GM06990 (cell line): ENCODE results near the gene MARCOL.

Experiments used
- DNase-seq: peaks from one replicate; pipeline ENCODE4 v3.0.0-alpha.2; 2011; ENCODE audit not compliant: insufficient read length; ENCODE audit errors: extremely low read depth
- H3K27me3 ChIP-seq: replicated peaks from 2 replicates; pipeline ENCODE4 v1.6.0; 2011; ENCODE audit warnings: low read length; ENCODE audit not compliant: control insufficient read depth, insufficient read depth
- H3K36me3 ChIP-seq: 2 replicates; pipeline ENCODE4 v1.5.1; 2011; ENCODE audit warnings: low read length; ENCODE audit not compliant: control insufficient read depth, insufficient read depth
- H3K4me3 ChIP-seq: replicated peaks from 2 replicates; pipeline ENCODE4 v1.5.1; 2011; ENCODE audit warnings: low read depth, mild to moderate bottlenecking, control low read depth, low read length
- TF ChIP-seq, protein P1 (sequence below): IDR thresholded peaks from 2 replicates; pipeline ENCODE4 v1.5.1; 2011; ENCODE audit warnings: low read length, control low read depth, mild to moderate bottlenecking, inconsistent platforms; ENCODE audit not compliant: insufficient read depth, poor library complexity, severe bottlenecking

Gene MARCOL

DNA sequence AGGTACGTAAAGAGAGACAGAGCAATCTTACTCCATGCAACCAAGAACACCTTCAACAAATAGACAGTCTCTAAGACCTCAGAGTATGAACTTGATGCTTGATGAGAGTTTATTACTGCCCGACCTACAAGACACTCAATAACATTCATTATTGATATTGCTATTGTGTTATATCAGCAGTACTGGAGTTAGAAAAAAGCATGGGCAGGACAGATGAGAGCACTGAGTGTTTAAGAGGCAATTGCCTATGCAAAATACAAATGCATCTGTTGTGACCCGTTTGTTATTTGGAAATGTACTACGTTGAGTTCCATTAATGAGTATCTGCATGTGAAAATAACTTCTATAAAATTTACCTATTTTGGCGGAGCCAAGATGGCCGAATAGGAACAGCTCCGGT is 8.1 kb upstream of the MARCOL start:
- no peaks in the 10 kb centered on the region for H3K27me3 ChIP-seq
- TF ChIP-seq, protein P1, sequence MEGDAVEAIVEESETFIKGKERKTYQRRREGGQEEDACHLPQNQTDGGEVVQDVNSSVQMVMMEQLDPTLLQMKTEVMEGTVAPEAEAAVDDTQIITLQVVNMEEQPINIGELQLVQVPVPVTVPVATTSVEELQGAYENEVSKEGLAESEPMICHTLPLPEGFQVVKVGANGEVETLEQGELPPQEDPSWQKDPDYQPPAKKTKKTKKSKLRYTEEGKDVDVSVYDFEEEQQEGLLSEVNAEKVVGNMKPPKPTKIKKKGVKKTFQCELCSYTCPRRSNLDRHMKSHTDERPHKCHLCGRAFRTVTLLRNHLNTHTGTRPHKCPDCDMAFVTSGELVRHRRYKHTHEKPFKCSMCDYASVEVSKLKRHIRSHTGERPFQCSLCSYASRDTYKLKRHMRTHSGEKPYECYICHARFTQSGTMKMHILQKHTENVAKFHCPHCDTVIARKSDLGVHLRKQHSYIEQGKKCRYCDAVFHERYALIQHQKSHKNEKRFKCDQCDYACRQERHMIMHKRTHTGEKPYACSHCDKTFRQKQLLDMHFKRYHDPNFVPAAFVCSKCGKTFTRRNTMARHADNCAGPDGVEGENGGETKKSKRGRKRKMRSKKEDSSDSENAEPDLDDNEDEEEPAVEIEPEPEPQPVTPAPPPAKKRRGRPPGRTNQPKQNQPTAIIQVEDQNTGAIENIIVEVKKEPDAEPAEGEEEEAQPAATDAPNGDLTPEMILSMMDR, result no peak
- H3K4me3 ChIP-seq, result no peak overlapping the region

DNA sequence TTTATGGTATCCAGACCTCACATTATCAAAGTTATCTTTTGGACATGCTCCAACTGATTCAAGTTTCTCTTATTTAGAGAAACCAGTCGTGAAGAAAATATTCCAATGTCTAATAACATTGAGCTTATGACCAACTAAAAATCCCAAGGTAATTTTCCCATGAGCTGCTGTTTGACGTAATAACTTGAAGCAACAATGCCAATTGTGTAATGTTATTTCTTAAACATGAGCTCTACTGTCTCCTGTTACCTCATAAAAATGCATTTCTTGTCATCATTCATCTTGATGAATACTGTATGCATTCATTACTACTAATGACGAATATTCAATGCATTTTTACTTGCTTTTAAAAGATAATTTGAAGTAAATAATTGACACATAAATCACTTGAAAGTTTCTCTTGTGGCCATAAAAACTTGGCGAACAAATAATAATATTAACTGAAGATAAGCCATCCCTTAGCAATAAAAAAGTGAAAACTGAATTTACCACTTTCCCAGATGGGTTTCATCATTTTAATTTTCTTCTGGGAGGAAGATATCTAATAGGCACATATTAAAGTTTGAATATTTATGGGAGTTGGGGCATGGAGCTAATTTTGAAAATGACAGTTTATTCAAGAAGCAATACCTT is 424 bp upstream of the MARCOL start:
- H3K4me3 ChIP-seq, result no peak overlapping the region
- TF ChIP-seq, protein P1, result no peak
- no peaks in the 10 kb centered on the region for H3K27me3 ChIP-seq
- H3K36me3 ChIP-seq, result no peaks in the 10 kb centered on the region
- DNase-seq, result no peak

More for the DNA sequence above, 8.1 kb upstream of the MARCOL start:
- DNase-seq, result no peak
- H3K36me3 ChIP-seq, result no peaks in the 10 kb centered on the region

DNA sequence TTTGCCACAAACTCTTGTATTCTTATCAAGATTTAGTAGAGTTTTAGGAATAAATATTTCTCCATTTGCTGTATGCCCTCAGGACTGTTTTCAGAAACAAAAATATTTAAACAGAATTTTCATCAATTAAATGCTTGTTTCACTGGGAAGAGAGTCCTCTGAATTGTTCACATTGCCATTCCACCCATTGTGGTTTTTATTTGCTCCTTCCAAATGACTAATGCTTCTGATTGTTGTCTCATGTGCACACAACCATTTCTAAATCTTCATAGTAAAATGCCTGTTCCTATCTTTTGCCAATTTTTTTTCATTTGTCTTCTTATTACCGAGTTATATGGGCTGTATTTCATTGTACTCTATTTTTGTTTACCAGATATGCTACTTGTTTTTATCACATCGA is 10.6 kb downstream of the MARCOL start:
- no peaks in the 10 kb centered on the region for H3K36me3 ChIP-seq
- no peak for DNase-seq
- no peak overlapping the region for H3K4me3 ChIP-seq
- H3K27me3 ChIP-seq, result no peaks in the 10 kb centered on the region
- TF ChIP-seq, protein P1, result no peak

DNA sequence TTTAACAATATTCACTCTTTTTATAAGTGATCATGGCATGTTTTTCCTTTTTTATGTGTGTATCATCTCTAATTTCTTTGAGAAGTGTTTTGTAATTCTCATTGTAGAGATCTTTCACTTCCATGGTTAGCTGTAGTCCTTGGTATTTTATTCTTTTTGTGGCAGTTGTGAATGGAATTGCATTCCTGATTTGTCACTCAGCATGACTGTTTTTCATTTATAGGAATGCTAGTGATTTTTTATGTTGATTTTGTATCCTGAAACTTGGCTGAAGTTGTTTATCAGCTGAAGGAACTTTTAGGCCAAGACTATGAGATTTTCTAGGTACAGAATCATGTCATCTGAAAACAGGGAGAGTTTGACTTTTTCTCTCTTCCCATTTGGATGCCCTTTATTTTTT is 17.1 kb downstream of the MARCOL start:
- H3K36me3 ChIP-seq, result no peaks in the 10 kb centered on the region
- no peak overlapping the region for H3K4me3 ChIP-seq
- TF ChIP-seq, protein P1, result no peak
- DNase-seq, result no peak
- no peaks in the 10 kb centered on the region for H3K27me3 ChIP-seq

DNA sequence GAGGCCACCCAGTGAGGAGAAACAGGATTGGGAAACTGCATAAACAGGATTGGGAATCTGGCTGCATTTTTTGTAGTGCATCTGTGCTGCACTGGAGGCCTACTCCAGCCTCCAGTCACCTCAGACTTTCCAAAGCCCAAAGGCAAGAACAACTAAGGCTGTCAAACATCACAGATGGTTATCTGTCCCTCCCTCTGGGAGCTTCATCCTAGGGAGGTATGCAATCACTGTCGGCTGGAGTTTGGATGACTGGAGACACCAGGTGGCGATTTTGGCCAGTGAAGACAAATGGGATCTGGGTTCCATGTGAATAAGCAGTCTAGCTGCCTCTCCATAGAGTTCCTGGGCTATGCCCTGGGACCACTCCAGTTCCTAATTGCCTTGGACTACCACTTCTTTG is 21.0 kb downstream of the MARCOL start:
- Histone ChIP-seq H3K4me3 (no peak overlapping the region), H3K27me3 (no peaks in the 10 kb centered on the region), H3K36me3 (no peaks in the 10 kb centered on the region)
- TF ChIP-seq, protein P1, result no peak
- DNase-seq, result no peak

DNA sequence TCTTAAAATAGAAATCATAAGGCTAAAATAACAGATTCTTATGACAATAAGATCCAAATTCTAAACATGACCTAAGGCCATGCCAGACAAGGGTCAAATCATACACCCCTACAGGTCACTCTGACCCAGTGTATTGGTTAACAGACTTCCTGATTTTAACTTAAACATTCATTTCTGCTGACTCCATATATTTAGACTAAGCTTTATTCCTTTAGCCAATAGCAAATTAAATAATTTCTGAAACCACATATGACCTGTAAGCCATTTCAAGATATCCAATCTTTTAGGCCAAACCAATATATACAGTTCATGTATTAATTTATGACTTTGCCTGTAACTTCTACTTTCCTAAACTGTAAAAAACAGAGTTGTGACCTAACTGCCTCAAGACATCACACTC is 22.9 kb downstream of the MARCOL start:
- Histone ChIP-seq H3K4me3 (no peak overlapping the region), H3K27me3 (no peaks in the 10 kb centered on the region), H3K36me3 (no peaks in the 10 kb centered on the region)
- TF ChIP-seq, protein P1, result no peak
- no peak for DNase-seq
